Immature natural killer cell (primary cell): ENCODE measurements around the gene EFNA5. TPM values are rescaled to one million over a fixed set of nuclear protein-coding genes. Genes with fewer than 3 reads are reported as not detected.

Source experiments
- DNase-seq, 3 donors: peaks; one replicate each; pipeline ENCODE4 v3.0.0; 2022; ENCODE audit warnings: mixed read lengths in 1 of 3
- H3K27ac Mint-ChIP-seq, 6 donors: one replicate each; pipeline ENCODE4 v1.8.0; 2020; ENCODE audit warnings: mixed read lengths in 6 of 6, mild to moderate bottlenecking in 5 of 6, inconsistent platforms in 4 of 6, moderate library complexity in 3 of 6
- H3K27me3 Mint-ChIP-seq, 3 donors: one replicate each; pipeline ENCODE4 v1.8.0; 2020 to 2021; ENCODE audit warnings: low read depth in 3 of 3, mild to moderate bottlenecking in 3 of 3, mixed read lengths in 3 of 3, moderate library complexity in 3 of 3, inconsistent platforms in 1 of 3
- H3K36me3 Mint-ChIP-seq, 3 donors: one replicate each; pipeline ENCODE4 v1.8.0; 2020; ENCODE audit warnings: mixed read lengths in 3 of 3, inconsistent platforms in 2 of 3, mild to moderate bottlenecking in 2 of 3
- H3K4me1 Mint-ChIP-seq, 2 donors: one replicate each; pipeline ENCODE4 v1.8.0; 2020; ENCODE audit warnings: inconsistent platforms in 2 of 2, mild to moderate bottlenecking in 2 of 2, mixed read lengths in 2 of 2, moderate library complexity in 1 of 2
- H3K4me3 Mint-ChIP-seq, 5 donors: one replicate each; pipeline ENCODE4 v1.8.0; 2020; ENCODE audit warnings: mild to moderate bottlenecking in 5 of 5, mixed read lengths in 5 of 5, inconsistent platforms in 3 of 5, moderate library complexity in 3 of 5
- H3K9me3 Mint-ChIP-seq, 6 donors: one replicate each; pipeline ENCODE4 v1.8.0; 2020; ENCODE audit warnings: mild to moderate bottlenecking in 6 of 6, mixed read lengths in 6 of 6, inconsistent platforms in 4 of 6, moderate library complexity in 3 of 6
- polyA plus RNA-seq, 3 donors: library from polyadenylated mRNA; unstranded; fragments of 300-500 nt; fragmentation: Illumina TruSeq; gene quantifications; one replicate each; pipeline ENCODE4 v1.2.3, GENCODE V29; 2021

Gene EFNA5
- polyA plus RNA-seq, 3 donors from 2014 or later = 0.73 to 2.6 (median 1.7) TPM

DNA sequence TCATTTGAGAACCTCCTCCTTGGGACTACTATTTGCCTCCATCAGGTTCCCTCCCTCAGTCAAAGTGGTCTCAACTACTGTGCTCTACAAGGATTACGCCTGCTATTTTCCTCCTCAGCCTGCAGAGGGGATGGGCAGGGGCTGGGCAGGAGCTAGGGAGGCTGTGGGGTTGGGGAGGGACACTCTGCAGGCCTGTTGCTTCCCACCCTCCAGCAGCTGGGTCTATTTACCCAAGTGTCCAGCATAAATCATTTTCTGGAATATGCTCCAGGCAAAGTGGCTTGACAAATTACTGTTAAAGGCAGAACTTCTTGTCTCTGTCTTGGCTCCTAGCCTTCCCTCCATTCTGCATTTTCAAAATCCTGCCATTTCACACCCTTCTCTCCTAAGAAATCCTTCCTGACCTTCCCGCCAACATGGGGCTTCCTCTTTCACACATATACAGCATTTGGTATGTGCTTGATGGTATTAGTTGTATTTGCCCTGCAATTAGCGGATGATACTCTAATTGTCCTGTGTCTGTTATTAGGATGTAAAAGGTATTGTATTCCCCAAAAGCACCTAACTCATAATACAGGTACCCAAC lies 106.7 kb downstream of the EFNA5 start:
- no peaks in the 10 kb centered on the region for H3K9me3 Mint-ChIP-seq
- no peak overlapping the region for H3K4me3 Mint-ChIP-seq
- H3K27me3 Mint-ChIP-seq = peaks cover 0 to 1% (median 0%) of the 10 kb centered on the region in 3 donors
- H3K4me1 Mint-ChIP-seq = peaks cover 6 to 13% of the 10 kb centered on the region in 2 donors
- peak overlapping the region in 1 of 6 donors; percentile 15 for H3K27ac Mint-ChIP-seq
- H3K36me3 Mint-ChIP-seq = no peaks in the 10 kb centered on the region
- no peak for DNase-seq

DNA sequence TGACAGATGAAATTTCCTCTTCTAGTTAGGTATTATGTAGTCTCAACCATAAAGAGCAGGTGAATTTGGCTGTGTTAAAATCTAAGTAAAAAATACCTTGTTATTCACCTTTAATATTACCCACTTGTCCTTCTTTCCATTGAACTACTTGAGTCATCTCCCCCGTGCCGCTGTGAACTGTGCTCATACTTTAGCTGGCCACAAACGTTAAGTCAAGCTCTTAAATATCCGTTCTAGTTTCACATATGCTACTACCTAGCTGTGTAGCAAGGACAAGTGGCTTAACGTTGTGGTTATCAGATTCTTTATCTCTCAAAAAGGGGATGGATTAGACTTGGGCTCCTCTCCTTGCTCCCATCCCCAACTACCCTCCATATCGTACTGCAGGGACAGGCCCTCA lies 110.4 kb downstream of the EFNA5 start:
- no peak overlapping the region for H3K4me3 Mint-ChIP-seq
- H3K36me3 Mint-ChIP-seq = no peaks in the 10 kb centered on the region
- H3K9me3 Mint-ChIP-seq = no peaks in the 10 kb centered on the region
- peaks cover 0 to 1% (median 0%) of the 10 kb centered on the region in 3 donors for H3K27me3 Mint-ChIP-seq
- no peak for DNase-seq
- H3K27ac Mint-ChIP-seq = peak overlapping the region in 2 of 6 donors; percentile 26 to 80
- H3K4me1 Mint-ChIP-seq = peaks cover 13 to 15% of the 10 kb centered on the region in 2 donors

DNA sequence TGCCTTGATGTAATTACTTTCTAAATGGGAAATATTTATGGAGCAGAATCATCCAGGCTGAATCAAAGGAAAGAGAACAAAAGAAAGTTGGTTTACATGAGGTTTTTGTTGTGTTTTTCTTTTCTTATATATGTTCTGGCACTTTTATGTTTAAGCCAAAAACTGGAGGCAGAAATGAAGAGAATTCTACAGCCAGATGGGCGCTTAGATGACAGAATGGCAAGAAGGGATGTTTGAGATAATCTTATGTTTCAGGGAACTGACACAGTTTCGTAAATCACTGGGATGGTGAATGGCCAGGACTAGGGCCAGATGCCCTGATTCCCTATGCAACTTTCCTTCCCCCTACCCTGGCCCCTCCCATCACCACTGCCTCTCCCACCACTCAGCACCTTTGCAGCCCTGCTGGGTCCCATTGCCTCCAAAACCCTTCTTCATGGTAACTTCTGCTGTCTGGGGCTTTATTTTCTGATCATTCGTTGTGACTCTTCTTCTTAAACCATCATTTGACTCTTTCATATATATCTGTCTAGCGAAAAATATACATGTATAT lies 111.8 kb downstream of the EFNA5 start:
- H3K4me1 Mint-ChIP-seq = peaks cover 7 to 8% of the 10 kb centered on the region in 2 donors
- no peak overlapping the region for H3K4me3 Mint-ChIP-seq

GRCh38 chr5:107557051-107557658 lies 113.6 kb downstream of the EFNA5 start:
- no peaks in the 10 kb centered on the region for H3K27me3 Mint-ChIP-seq
- no peak overlapping the region for H3K4me3 Mint-ChIP-seq
- H3K4me1 Mint-ChIP-seq = peaks cover 7 to 8% of the 10 kb centered on the region in 2 donors
- DNase-seq = no peak
- H3K27ac Mint-ChIP-seq = no peak overlapping the region
- no peaks in the 10 kb centered on the region for H3K36me3 Mint-ChIP-seq
- H3K9me3 Mint-ChIP-seq = no peaks in the 10 kb centered on the region

More for the DNA sequence above, 111.8 kb downstream of the EFNA5 start:
- DNase-seq = no peak
- Mint-ChIP-seq H3K9me3 (no peaks in the 10 kb centered on the region), H3K27me3 (peaks cover 0 to 1% (median 0%) of the 10 kb centered on the region in 3 donors), H3K27ac (no peak overlapping the region), H3K36me3 (no peaks in the 10 kb centered on the region)

GRCh38 chr5:107556575-107556974 lies 114.2 kb downstream of the EFNA5 start:
- H3K27ac Mint-ChIP-seq = no peak overlapping the region
- DNase-seq = no peak
- peaks cover 7 to 8% of the 10 kb centered on the region in 2 donors for H3K4me1 Mint-ChIP-seq
- H3K36me3 Mint-ChIP-seq = peaks cover 0 to under 1% (median 0%) of the 10 kb centered on the region in 3 donors
- H3K27me3 Mint-ChIP-seq = no peaks in the 10 kb centered on the region
- H3K4me3 Mint-ChIP-seq = no peak overlapping the region
- H3K9me3 Mint-ChIP-seq = no peaks in the 10 kb centered on the region

DNA sequence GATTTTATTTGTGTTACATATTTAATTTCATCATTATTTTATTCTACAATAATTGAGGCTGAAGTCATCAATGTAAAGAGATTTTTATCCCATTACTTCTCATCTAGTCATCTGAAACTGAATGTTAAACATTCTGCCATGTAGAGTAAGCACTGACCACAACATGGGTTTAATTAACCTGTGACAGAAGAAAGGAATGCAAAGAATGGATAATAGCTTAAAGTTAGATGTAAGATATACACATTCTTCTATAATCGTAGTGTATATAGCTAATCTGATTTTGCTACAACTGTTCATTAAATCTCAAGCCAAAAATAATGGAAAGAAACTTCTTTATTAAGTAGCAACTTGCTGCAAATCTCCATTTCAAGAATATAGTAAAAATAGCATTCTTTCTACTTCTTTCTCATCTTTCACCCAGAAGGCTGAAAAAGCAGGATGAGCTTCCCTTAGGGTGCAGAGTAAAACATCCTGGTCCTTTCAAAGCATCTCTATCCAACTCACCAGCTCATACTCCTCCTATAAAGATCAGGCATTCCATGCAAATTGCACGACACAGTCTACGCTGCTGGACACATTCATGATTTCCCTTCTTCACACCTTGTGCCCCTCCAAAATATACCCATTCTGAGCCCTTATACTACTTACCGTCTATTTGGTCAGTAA lies 115.2 kb downstream of the EFNA5 start:
- H3K27ac Mint-ChIP-seq = no peak overlapping the region
- H3K4me3 Mint-ChIP-seq = no peak overlapping the region
- H3K9me3 Mint-ChIP-seq = no peaks in the 10 kb centered on the region
- H3K36me3 Mint-ChIP-seq = peaks cover 0 to 4% (median 0%) of the 10 kb centered on the region in 3 donors
- DNase-seq = no peak
- H3K4me1 Mint-ChIP-seq = peaks cover 6 to 7% of the 10 kb centered on the region in 2 donors
- H3K27me3 Mint-ChIP-seq = no peaks in the 10 kb centered on the region

GRCh38 chr5:107554776-107555424 lies 115.8 kb downstream of the EFNA5 start:
- no peak overlapping the region for H3K27ac Mint-ChIP-seq
- H3K9me3 Mint-ChIP-seq = no peaks in the 10 kb centered on the region
- no peak overlapping the region for H3K4me3 Mint-ChIP-seq

GRCh38 chr5:107553117-107553555 lies 117.6 kb downstream of the EFNA5 start:
- no peak overlapping the region for H3K27ac Mint-ChIP-seq
- no peaks in the 10 kb centered on the region for H3K9me3 Mint-ChIP-seq
- H3K36me3 Mint-ChIP-seq = peaks cover 0 to 9% (median 0%) of the 10 kb centered on the region in 3 donors
- peaks cover 4 to 7% of the 10 kb centered on the region in 2 donors for H3K4me1 Mint-ChIP-seq
- peaks cover 0 to 1% (median 0%) of the 10 kb centered on the region in 3 donors for H3K27me3 Mint-ChIP-seq
- no peak for DNase-seq
- no peak overlapping the region for H3K4me3 Mint-ChIP-seq

More at GRCh38 chr5:107554776-107555424, 115.8 kb downstream of the EFNA5 start:
- Mint-ChIP-seq H3K27me3 (no peaks in the 10 kb centered on the region), H3K36me3 (peaks cover 0 to 4% (median 0%) of the 10 kb centered on the region in 3 donors), H3K4me1 (peaks cover 4 to 7% of the 10 kb centered on the region in 2 donors)
- DNase-seq = no peak

DNA sequence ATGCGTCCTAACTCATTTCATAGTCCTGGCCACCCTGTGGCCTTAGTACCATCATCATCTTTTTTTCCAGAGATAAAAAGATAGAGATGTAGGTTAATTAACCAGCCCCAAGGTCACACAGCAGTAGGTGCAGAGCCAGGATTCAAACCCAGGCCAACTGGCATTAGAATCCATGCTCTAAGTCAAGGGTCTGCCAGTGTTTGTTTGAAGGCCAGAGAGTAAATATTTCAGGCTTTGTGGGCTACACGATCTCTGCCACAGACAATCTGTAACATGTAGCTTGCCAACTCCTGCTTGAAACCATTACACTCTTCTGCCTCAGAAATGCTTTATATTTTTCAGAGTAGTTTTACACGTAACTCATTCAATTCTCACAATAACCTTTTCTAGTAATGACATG lies 119.6 kb downstream of the EFNA5 start:
- no peak overlapping the region for H3K4me3 Mint-ChIP-seq
- H3K36me3 Mint-ChIP-seq = peaks cover 0 to 9% (median 0%) of the 10 kb centered on the region in 3 donors
- no peak overlapping the region for H3K27ac Mint-ChIP-seq
- DNase-seq = no peak
- no peaks in the 10 kb centered on the region for H3K9me3 Mint-ChIP-seq
- H3K4me1 Mint-ChIP-seq = no peaks in the 10 kb centered on the region
- H3K27me3 Mint-ChIP-seq = peaks cover 0 to 1% (median 0%) of the 10 kb centered on the region in 3 donors

- Mint-ChIP-seq H3K9me3 (no peaks in the 10 kb centered on the region), H3K27me3 (peaks cover 0 to 1% (median 0%) of the 10 kb centered on the region in 3 donors), H3K36me3 (peaks cover 0 to 9% (median 0%) of the 10 kb centered on the region in 3 donors), H3K27ac (no peak overlapping the region), H3K4me1 (peaks cover 7 to 10% of the 10 kb centered on the region in 2 donors), H3K4me3 (no peak overlapping the region)
- no peak for DNase-seq
Observed at GRCh38 chr5:107549567-107549966, 121.2 kb downstream of the EFNA5 start.

- Mint-ChIP-seq H3K36me3 (peaks cover 0 to 9% (median 0%) of the 10 kb centered on the region in 3 donors), H3K4me1 (peaks cover 8 to 11% of the 10 kb centered on the region in 2 donors), H3K4me3 (no peak overlapping the region), H3K9me3 (no peaks in the 10 kb centered on the region), H3K27ac (no peak overlapping the region), H3K27me3 (peaks cover 0 to 1% (median 0%) of the 10 kb centered on the region in 3 donors)
- no peak for DNase-seq
Observed at GRCh38 chr5:107548477-107548876, 122.3 kb downstream of the EFNA5 start.

- no peak overlapping the region for H3K4me3 Mint-ChIP-seq
- no peak overlapping the region for H3K27ac Mint-ChIP-seq
- H3K27me3 Mint-ChIP-seq = peaks cover 0 to 1% (median 0%) of the 10 kb centered on the region in 3 donors
Observed at GRCh38 chr5:107546719-107547118, 124.0 kb downstream of the EFNA5 start.

DNA sequence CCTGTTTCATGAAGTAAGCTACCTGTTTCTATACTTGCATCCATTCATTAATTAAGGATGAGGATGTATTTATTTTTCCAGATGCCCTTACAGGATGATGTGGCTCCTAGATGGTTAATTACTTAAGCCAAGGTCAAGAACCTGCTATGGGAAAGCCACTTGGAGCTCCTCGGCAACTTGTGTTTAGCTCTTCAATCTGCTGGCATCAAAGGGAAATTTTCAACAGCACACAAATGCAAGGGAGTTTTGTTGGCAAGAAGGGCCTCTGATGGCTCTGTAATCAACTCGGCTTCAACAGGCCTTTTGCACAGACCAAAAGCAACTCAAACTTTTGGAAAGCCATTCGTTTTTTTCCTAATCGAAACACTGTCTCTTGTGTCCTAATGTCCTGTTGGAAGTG lies 125.3 kb downstream of the EFNA5 start:
- Mint-ChIP-seq H3K4me3 (no peak overlapping the region), H3K4me1 (peaks cover 13 to 20% of the 10 kb centered on the region in 2 donors), H3K27me3 (peaks cover 0 to 1% (median 0%) of the 10 kb centered on the region in 3 donors), H3K27ac (no peak overlapping the region), H3K9me3 (no peaks in the 10 kb centered on the region), H3K36me3 (peaks cover 0 to 5% (median 0%) of the 10 kb centered on the region in 3 donors)
- no peak for DNase-seq

More at GRCh38 chr5:107546719-107547118, 124.0 kb downstream of the EFNA5 start:
- peaks cover 13 to 20% of the 10 kb centered on the region in 2 donors for H3K4me1 Mint-ChIP-seq
- no peak for DNase-seq
- no peaks in the 10 kb centered on the region for H3K9me3 Mint-ChIP-seq
- peaks cover 0 to 9% (median 0%) of the 10 kb centered on the region in 3 donors for H3K36me3 Mint-ChIP-seq
